Measurements from ENCODE around the gene NAP1L1.
A peak's percentile ranks its signal among the peaks of the same experiment; 100 is the strongest.

Gene NAP1L1, protein sequence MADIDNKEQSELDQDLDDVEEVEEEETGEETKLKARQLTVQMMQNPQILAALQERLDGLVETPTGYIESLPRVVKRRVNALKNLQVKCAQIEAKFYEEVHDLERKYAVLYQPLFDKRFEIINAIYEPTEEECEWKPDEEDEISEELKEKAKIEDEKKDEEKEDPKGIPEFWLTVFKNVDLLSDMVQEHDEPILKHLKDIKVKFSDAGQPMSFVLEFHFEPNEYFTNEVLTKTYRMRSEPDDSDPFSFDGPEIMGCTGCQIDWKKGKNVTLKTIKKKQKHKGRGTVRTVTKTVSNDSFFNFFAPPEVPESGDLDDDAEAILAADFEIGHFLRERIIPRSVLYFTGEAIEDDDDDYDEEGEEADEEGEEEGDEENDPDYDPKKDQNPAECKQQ
- 592 to 1,507 (median 1,031) reads per million in 3 experiments for total RNA-seq

DNA sequence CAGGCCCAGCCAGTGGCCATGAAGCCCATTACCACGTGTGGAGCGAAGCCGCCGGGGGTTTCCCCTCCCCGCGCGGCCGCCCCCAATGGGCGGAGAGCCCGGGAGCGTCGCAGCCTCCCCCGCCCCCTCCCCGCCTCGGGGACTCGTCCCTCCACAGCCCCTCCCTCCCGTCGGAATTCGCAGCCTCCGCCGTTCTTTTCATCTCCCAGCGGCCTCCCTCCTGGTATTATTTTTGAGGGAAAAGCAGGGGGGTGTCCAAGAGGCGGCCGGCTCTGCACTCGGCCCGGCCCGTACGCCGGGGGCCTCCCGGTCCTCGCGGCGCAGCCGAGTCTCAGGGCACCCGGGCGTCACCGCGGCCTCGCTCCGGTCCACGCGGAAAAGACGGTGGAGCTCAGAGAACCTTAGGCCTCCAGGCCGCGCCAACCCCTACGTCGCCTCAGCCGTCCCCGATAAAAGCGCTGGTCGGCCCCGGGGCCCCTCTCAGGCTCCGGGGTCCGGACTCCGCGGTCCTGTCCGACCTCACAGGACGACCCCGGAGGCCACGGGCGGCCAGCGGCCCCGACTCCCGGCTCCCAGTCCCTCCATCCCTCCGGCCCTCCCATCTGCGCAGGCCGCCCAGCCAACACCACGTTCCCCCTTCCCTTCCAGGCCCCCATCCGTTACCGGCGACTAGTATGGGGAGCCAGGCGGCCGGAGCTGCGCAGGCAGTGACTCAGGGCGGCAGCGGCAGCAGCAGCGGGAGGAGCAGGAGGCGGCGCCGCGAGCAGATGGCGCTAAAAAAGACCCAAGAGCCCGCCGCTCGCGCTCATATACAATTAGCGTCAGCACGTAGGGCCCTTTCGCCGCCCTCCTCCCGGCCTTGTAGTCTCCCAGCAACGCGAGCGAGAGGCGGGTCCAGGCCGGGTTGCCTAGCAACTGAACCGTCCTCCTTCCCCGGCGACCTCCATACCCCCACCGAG lies at the start of gene NAP1L1:
Gene NAP1L1, minus strand, starts transcription at position 782 of the 959 bp plus-strand sequence. CDS start 10,466 bp downstream, outside the sequence.
- peak; percentile 96 for DNase-seq

DNA sequence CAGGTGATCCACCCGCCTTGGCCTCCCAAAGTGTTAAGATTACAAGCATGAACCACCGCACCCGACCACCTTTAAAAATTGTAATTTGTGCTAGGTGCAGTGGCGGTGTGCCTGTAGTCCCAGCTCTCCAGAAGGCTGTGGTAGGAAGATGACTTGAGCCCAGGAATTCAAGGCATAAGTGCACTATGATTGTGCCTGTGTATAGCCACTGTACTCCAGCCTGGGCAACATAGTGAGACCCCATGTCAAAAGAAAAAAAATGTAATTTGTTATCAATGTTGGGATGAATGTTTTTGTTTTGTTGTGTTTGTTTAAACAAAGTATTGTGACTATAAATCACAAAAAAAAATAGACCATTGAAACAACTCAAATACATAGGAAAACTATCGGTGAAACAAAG lies 43.1 kb upstream of the NAP1L1 start:
- no peak for DNase-seq

DNA sequence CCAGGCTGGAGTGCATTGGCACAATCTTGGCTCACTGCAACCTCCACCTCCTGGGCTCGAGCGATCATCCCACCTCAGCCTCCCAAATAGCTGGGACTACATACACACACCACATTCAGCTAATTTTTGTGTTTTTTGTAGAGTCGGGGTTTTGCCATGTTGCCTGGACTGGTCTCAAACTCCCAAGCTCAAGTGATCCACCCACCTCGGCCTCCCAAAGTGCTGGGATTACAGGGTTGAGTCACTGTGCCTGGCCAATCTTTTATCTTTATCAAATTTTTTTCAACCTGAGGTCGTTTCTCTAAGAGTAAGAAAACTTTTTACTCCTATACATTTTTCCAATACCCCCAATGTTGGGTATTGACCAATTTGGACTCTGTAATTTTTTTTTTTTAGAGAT lies 40.0 kb upstream of the NAP1L1 start:
- no peak for DNase-seq

DNA sequence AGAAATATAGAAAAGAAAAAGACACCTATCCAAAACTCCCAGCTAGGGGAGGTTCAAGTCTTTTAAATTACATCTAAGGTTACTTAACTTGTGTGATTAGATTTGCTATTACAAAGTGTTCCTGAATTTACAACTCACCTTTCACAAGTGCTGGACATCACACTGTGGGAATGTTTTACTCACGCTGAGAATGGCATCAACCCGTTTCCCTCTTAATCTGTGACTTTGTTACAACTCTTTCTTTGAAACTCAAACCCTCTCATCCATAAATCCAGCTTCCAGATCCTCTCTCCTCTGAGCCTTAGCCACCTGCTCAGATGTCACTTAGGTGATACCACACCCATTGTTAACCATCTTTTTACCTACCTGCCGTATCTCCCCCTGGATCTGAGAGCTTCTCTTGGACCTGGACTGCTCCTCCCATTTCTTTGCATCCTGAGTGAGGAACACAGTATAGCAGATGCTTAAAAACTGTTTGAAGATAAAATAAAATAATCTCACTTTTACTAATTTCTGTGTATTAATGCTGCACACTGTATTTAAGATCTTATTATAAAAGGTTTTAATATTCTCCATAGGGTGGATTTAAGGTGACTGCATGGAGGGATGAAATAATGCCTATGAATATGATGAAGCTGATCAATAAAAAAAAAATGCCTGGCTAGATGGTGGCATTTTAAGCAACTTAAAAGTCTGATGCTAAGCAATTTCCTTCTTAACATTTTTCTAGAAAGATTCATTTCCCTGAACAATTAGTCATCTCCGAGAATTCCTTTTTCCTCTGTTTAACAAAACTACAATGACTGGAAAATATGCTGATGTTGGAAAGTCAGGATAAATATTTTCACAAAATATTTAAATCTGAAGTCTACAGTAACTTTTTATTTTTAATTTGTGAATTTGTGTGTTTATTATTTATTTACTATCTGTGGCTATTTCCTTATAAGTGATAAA lies 39.1 kb upstream of the NAP1L1 start:
- no peak for DNase-seq

DNA sequence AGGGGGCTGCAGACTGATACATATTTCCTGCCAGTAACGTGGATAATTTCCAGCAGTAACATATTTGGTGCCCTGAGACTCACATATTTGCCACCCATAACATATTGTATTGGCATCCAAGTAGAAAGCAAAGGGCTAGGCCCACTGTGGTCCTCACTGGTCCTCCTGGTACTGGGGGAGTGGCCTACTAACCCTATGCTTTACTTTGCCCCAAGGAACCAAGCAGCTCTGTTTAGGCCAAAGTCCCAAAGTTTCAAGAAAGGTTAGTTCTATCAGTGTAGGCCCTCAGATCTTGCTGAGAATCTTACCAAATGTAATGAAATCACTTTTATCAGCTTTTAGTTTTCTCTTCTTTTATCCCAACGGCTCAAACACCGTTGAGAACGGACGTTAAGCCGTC lies 35.4 kb upstream of the NAP1L1 start:
- no peak for DNase-seq

DNA sequence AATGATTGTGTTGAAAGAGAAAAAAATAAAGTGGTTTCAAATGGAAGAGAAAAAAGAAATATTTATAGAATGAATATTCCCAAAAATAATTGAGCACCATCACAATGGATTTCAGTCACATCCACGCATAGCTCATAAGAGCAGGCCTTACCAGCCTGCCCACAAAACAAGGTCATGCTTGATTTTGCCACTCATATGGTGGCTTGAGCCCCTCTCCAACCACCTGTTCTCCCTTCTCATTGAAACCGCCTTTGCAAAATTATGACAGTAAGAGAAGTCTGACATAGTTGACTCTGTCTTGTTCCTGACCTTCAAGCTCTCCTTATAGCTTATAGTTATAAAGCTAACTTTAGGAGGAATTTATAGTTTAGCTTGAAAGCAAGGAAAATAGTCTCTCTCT lies 33.3 kb upstream of the NAP1L1 start:
- DNase-seq: no peak

DNA sequence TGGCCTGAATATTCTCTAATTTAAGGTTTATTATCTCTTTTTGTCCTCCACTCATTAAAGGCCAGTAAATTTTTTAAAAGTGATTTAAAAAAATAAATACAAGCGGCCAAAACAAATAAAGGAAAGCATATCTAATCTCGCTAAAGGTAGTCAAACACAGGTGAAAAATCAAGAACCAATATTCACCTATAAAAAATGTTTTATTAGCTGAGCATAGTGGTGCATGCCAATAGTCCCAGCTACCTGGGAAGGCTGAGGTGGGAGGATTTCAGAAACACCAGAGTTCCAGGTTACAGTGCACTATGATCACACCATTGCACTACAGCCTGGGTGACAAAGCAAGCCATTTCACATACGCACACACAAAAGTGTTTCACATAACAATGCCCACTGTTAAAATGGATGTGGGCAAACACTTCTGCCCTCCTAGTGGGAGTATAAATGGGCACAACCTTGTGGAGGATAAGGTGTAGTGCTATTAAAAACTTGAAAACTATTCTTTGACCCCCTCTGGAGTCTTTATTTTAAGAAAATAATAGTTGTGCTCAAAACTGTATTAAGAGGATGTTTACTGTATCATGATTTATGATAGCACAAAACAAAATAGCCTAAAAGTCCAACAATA lies 32.7 kb upstream of the NAP1L1 start:
- DNase-seq: no peak

DNA sequence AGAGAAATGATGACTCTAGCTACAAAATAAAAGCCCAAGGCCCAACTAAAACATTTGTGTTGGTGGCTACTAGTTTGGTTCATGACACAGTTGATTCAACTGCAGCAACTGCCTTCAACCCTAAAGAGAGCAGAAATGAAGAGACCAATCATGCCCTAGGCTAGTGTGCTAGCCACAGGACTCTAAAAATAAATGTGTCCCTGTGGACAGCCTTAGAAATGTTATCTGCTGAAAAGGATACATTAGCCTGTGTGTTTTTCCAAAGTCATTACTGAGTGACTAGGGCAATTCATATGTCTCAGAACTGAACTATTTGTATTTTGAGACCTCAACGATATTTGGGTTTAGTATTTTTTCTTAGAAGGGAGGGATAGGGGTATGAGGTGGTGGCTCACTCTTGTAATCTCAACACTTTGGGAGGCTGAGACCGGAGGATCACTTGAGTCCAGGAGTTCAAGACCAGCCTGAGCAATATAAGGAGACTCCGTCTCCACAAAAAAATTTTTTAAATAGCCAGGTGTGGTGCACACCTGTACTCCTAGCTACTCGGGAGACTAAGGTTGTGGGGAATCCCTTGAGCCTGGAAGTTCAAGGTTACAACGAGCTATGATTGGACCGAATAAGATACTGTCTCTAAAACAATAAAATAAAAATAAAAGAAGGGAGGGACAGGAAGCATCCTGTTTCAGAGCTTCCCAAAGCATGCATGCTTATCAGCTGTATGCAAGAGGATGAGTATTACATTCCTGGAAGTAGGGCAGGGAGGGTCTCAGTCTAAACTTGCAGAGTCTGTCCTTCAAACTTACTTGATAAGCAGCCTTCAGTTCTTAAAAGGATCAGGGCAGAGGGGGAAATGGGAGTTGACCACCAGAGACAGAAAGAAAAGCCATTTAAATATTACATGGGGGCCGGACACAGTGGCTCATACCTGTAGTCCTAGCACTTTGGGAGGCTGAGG lies 29.6 kb upstream of the NAP1L1 start:
- DNase-seq: no peak

DNA sequence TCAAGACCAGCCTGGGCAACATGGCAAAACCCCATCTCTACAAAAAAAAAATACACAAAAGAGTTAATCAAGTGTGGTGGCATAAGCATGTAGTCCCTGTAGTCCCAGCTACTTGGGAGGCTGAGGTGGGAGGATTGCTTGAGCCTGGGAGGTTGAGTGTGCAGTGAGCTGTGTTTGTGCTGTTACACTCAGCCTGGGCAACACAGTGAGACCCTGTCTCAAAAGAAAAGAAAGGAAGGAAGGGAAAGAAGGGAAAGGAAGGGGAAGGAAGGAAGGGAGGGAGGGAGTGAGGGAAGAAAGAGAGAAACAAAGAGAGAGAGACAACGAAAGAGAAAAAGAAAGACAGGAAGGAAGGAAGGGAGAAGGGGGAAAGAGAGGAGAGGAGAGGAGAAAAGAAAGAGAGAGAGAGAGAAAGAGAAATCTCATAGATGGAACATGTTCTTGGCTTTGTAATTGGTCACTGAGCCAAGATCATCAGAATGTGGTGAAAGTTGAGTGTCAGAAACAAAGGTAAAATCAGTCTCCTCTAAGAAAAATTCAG lies 26.8 kb upstream of the NAP1L1 start:
- DNase-seq: no peak

DNA sequence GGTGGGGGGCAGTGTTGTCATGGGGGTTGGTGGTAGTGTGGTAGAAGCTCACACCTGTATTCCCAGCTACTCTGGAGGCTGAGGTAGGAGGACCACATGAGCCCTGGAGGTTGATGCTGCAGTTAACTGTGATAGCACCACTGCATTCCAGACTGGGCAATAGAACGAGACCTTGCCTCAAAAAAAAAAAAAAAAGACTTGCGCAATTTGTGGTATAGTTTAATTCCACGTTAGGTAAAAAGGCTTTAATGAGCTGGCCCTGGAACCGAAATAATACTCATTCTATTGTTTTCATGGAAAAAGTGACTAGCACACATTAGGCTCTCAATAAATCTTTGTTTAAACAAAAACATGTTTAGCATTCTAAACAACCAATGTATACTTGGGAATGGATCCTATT lies 25.4 kb upstream of the NAP1L1 start:
- no peak for DNase-seq

DNA sequence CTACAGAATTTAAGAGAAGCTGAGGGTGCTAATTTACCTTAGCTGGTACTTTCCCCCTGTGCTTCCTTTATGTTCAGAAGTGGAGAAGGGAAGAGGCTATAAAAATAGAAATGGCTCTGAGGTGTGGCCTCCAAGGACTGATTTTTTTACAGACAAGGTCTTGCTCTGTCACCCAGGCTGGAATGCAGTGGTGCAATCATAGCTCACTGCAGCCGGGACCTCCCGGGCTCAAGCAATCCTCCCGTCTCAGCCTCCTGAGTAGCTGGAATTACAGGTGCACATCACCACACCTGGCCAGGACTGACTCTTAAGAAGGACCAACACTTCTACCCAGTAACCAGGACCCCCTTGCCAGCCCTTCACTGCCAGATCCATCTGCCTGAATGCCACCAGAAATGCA lies 23.9 kb upstream of the NAP1L1 start:
- no peak for DNase-seq

DNA sequence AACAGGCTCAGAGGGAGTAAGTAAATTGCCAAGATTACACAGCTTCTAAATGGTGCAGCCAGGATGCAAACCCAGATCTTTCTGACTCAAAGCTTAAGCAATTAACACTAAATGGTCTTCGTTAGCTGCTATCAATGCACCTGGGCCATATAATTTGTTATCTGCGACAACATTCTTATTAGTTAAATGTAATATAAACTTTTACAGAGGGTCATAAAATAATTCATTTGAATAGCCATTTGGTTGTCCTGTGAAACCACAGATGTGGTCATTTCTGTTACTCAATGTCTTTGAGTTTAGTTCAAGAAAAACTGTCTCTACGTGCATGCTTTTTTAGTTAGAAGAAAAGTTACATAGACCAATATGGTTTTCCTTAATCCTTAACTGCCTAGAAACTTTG lies 22.1 kb upstream of the NAP1L1 start:
- DNase-seq: no peak

DNA sequence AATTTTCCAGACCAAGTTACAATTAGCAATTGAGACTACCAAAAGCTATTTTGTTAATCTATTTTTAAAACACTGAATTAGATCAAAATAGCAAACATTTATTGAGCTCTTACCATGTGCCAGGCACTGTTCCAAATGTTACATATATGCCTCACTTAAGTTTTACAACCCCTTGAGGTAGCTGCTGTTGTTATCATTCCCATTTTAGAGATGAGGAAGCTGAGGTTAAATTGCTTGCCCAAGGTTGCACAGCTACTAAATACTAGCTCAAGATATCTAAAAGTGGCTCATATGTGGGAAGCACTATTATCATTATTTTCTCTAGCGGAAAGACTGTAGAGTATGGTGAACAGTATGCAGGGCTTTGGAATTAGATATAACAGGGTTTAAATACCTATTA lies 19.5 kb upstream of the NAP1L1 start:
- no peak for DNase-seq

DNA sequence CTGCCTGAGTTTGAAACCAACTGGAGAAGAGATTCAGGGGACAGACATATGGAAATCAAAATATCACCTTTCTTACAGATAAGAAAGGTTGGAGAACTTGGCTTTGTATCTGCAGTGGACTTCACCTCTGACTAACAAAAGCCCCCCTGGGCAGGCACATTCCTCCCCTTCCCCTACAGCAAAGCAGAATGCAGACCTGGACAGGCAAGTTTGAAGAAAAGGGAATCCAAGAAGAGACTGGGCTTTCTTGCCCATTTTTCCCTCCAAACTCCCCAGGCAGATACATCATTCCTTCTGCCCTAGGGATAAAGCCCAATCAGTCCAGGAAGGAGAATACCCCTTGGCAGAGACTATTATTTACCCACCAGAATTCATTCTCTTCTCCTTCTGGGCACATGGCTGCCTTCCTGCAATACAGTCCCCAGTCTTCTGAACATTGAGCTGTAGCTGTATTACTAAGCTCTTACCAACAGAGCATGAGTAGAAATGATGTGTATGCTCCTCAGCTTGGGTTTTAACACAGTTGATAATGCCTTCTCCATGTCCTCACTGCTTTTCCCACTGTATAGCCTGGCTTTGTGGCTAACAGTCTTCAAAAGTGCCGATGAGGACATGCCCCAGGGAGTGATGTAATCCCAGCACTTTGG lies 17.4 kb upstream of the NAP1L1 start:
- DNase-seq: no peak

DNA sequence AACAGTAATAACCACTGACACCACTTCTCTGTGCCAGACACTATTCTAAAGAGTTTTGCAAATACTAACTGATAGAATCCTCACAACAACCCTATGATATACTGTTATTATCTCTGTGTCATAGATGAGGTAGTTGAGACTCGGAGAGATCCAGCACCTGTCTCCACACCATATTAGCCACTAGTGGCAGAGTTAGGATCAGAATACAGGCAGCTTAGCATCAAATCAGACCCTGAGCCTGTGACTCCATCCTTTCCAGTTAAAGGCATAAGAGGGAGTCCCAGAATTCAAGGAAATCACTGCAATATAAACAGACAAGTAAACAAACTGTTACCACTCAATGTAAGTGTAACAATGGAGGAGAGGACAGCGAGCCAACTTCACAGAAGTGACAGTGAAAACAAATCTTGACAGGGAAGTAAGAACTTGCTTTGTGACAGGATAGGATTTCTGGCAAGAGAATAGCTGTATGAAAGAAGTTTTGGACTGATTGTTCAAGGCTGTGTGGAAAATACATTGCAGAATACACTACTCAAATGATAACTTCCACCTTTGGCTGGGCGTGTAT lies 11.7 kb upstream of the NAP1L1 start:
- no peak for DNase-seq

DNA sequence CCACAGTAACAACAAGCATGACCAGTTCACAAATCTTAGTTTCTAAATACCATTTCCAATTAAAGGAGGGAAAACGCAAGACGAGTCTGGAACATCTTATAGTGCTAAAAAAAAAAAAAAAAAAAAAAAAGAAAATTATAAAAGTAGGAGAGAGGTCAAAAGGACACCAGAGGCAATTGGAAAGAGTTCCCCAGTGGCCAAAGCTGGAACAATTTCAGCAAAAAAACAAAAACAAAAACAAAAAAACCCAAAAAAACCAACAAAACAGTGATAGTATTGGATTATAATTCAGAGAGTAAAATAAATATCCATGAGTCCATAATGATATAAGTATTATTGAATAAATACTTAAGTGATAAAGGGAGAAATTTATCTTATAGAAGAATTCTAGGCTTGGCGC lies 10.3 kb upstream of the NAP1L1 start:
- no peak for DNase-seq

DNA sequence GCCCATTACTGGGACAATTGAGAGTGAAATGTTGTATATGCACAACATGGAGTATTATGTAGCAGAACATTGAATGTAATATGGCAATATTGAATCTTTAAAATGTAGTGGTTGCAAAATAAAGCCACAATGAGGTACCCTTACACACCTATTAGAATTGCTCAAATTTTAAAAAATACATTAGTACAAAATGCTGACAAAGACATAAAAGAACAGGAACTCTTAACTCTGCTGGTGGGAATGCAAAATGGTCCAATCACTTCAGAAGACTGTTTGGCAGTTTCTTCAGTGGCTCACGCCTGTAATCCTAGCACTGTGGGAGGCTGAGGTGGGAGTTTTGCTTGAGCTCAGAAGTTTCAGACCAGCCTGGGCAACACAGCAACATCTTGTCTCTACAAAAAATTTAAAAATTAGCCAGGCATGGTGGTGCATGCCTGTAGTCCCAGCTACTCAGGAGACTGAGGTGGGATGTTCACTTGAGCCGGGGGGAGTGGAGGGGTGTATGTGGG lies 6.8 kb upstream of the NAP1L1 start:
- DNase-seq: no peak

DNA sequence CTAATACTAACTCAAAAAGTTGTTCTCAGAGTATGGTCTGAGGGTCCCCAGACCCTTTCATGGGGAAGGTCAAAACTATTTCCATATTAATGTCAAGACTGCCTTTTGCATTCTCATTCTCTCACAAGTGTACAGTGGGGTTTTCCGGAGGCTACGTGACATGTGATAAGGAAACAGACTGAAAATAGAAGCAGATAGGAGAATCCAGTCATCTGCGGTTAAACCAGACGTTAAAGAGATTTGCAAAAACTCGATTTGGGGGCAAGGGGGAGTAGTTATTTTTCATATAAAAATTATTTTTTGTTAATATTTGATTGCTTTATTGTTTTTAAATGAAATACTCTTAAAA lies 1.0 kb upstream of the NAP1L1 start:
- peak; percentile 65 for DNase-seq

DNA sequence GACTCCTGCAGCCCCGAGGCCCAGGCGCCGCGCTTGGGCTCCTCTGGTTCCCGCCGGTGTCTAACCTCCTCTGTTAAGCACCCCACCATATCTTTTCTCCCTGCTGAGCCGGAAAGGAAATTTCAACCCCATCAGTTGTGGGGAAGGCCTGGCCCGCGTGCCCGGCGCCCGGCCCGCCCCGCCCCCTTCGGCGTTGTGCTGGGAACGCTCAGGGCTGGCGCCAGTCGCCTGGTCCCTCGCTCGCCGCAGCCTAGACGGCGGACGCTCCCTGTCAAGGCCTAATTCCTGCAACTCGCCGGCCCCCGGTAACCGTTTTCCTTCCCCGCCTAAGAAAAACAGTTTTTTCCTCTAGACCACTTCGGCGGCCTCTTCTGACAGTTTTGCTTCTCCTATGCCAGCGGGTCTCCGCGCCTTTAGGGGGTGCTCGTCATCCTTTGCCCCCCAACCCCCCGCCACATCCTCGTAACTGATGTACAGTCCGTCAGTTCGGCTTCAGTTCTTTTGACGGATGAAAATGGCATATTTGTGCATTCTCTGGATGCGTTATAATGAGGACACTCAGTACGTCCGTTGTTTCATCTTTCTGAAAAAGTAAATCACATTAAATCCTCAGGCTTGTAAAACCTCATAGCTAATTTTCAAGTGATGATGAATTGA lies 506 bp upstream of the NAP1L1 start:
- DNase-seq: no peak

Measured in central memory CD4-positive, alpha-beta T cell (primary cell).